Adipose tissue (tissue), 3 donors: Measurements from ENCODE around the gene HPSE2. TPM values are rescaled to one million over a fixed set of nuclear protein-coding genes. Genes with fewer than 3 reads are reported as not detected.
"Not testable (repeated sequence)": the region's sequence is repeated elsewhere in the genome, so short reads cannot be mapped to it uniquely, and the experiment has no call there.

Experiments
- H3K27ac ChIP-seq: one replicate; pipeline ENCODE4 v1.5.1; 2013; ENCODE audit warnings: low read depth, low read length
- WGBS, 3 donors: extraction: QIAGEN DNeasy Blood & Tissue Kit; methylation state at CpG; one replicate each; pipeline ENCODE4 v1.1.7; 2013; 5-methylcytosine and 5-hydroxymethylcytosine counted together
- polyA plus RNA-seq, 3 donors: library from polyadenylated mRNA; stranded (reverse); fragments of 200-250 nt; gene quantifications; one replicate each; pipeline ENCODE4 v1.2.3, GENCODE V29; 2013
- donor health status: healthy with polysubstance abuse.
- donor health status: Bipolar disorder and iron deficiency.
- donor health status: healthy.

HPSE2 gene
- polyA plus RNA-seq, 3 donors, result 0.06 to 2.4 (median 1.0) TPM

- H3K27ac ChIP-seq, result no peak overlapping the region
- 74 to 79% (median 78%) methylated on average over 2 of the region's 2 CpGs for WGBS, 3 donors
These were observed 284.2 kb downstream of the HPSE2 start for GRCh38 chr10:98951269-98952000.

GRCh38 chr10:98950106-98950505 is 285.5 kb downstream of the HPSE2 start:
- H3K27ac ChIP-seq, result no peak overlapping the region
- WGBS, 3 donors, result 69 to 83% (median 69%) methylated on average over 2 of the region's 2 CpGs

DNA sequence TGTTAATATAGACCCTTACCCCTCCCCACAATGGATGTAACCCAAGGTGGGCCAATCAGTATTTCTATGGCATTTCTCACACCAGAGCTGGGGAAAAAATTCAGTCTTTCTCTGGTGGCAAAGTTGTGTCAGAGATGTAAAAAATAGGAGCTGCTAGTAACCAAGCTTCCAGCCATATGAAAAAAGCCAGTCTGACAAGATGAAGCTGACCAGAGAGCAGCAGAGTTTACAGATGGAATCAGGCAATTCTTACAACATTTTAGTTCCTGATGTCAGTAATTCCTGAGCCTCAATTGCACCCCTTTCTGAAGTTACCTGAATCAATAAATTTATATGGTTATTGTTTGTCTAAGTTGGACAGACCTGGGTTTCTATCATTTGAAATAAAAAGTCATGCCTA is 286.3 kb downstream of the HPSE2 start:
- H3K27ac ChIP-seq, result no peak overlapping the region

GRCh38 chr10:98943681-98944080 is 292.0 kb downstream of the HPSE2 start:
- 47 to 74% (median 57%) methylated on average over 1 of the region's 1 CpG for WGBS, 3 donors
- no peak overlapping the region for H3K27ac ChIP-seq

- 82 to 92% (median 86%) methylated on average over 2 of the region's 2 CpGs for WGBS, 3 donors
- no peak overlapping the region for H3K27ac ChIP-seq
These were observed 305.9 kb downstream of the HPSE2 start for GRCh38 chr10:98929709-98930108.

GRCh38 chr10:98925651-98926050 is 310.0 kb downstream of the HPSE2 start:
- 82 to 95% (median 92%) methylated on average over 1 of the region's 1 CpG for WGBS, 3 donors
- H3K27ac ChIP-seq, result no peak overlapping the region

- no peak overlapping the region for H3K27ac ChIP-seq
- 58 to 71% (median 70%) methylated on average over 1 of the region's 1 CpG for WGBS, 3 donors
These were observed 311.1 kb downstream of the HPSE2 start for GRCh38 chr10:98924526-98924925.

DNA sequence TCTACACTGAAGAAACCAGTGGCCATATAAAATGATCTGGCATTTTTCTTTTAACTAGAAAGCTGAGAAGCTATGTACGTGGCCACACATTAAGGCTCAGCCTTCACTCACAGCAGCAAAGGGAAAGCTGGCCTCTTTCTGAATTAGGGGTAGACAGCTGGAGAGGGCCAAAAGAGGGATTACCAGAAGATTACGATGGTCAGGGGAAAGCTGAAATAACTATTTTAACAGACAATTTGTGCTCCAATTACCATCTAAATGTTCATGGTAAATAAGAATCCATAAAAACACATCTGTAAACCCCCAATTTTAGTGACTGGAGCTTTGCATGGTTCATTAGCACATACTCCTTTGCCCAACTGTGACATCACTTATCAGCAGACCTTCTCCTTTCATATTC is 314.3 kb downstream of the HPSE2 start:
- no peak overlapping the region for H3K27ac ChIP-seq
- 52 to 61% (median 60%) methylated on average over 2 of the region's 2 CpGs for WGBS, 3 donors

DNA sequence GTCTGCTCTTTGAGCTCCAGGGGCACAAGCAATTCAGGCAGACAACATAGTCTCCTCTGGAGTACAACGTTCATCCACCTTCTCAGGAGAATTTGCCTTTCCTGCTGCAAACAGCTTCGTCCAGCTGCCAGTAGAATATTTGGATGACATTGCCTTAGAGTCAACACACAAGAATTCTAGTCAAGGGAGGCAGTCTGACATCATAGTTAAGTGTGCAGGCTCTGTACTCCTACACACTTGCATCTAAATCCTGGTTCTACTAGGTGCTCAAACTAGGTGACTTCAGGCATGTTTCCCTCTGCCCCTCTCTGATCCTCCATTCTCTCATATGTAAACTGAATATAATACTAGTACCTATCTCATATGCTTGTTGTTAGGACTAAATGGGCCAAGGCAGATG is 314.8 kb downstream of the HPSE2 start:
- 36 to 46% (median 37%) methylated on average over 2 of the region's 2 CpGs for WGBS, 3 donors
- no peak overlapping the region for H3K27ac ChIP-seq

DNA sequence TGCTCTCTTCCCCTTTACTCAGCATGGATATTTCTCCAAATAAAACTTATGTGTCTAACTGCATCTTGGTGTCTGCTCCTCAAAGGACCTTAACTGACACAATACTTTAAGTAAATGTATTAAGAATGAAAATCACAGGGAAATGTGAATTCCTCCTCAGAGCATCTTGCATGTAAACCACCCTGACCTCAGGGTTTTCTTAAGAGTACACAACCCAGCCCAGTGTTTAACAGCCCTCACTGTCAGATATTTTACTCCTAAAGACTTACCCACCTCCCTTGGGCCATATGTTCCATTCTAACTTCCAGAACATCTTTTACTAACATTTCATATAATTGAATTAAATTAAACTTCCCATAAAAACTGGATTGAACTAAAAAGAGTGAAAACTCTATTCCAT is 315.3 kb downstream of the HPSE2 start:
- H3K27ac ChIP-seq, result no peak overlapping the region

DNA sequence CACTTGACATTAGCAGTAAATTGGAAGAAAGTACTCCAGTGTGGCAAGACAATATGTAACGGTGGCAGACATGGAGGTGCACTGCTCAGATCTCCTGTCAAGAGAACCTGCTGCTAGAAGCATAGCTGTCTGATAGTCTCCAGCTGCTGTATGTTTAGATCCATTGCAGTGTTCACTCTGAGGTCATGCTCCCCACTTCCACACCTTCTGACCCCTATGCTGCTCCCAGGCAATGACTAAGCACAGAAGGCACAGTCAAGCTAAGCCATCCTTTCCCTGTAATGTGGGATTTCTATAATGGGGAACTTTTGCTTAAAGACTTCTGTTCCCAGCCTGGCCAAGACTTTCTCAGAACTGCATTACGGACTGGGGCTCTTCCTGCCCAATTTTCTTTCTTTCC is 315.8 kb downstream of the HPSE2 start:
- no peak overlapping the region for H3K27ac ChIP-seq
- WGBS, 3 donors, result 61 to 69% (median 68%) methylated on average over 2 of the region's 2 CpGs

DNA sequence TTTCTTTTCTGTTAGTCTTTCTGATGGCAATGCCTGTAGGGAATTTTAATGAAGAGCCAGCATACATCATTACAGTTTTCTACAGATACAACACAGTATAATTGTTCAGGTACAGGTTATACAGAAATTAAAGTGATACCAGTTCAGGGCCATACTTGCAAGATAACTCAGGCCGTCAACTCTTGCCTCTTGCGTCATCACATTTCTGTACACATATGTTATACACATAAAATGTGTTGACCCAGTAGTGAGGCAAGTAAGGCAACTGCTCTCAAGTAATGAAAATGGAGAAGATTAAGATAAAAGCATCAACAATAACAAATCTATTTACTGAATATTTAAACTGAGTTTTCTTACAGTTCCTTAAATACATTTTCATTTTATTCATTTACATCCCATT is 317.8 kb downstream of the HPSE2 start:
- no peak overlapping the region for H3K27ac ChIP-seq
- 83 to 94% (median 91%) methylated on average over 2 of the region's 2 CpGs for WGBS, 3 donors

DNA sequence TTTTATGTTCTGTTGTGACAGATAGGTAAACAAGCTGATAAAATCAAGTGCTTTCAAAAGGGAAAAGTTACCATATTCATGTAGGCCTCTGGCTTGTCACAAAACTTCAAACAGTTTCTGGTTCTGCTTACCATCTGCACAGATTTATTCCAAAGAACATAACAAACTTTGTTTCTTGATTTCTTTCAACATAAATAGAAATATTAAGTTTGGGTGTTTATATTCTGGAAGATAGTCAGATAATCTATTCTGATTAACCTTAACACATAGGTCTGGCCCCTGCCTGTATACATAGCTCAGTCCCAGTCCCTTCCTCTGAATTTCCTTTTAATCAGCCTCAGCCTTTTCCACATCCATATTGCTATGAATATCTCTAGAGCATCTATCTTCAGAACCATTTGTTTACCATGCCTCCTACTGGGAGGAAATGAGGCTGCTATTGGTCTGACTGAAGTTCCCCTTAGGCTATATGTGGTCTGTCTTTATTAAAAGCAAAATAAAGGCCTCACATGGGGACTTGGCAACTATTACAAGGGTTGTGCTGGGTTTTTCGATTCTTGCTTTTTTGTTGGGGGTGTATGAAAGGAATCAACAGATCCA is 319.0 kb downstream of the HPSE2 start:
- no peak overlapping the region for H3K27ac ChIP-seq
- 53 to 69% (median 54%) methylated on average over 1 of the region's 1 CpG for WGBS, 3 donors

DNA sequence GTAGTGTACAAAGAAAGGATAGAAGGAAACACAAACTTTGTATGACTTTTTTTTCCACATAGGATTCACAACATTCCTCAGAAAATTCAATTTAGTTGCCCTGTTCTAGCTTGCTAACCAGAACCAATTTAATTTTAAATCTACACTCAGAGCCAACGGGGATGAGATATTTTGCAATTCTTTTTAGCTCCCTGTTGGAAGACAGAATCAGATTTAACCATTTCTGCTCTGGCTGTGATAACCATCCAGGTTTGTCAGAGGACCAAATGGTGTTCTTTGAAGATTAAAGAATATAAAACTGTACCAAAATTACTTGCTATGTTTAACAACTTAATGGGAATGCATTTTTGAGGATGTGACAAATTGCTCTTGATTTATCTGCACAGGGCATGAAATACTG is 319.7 kb downstream of the HPSE2 start:
- H3K27ac ChIP-seq, result no peak overlapping the region
- WGBS, 3 donors, result 29 to 31% (median 30%) methylated on average over 1 of the region's 1 CpG

- WGBS, 3 donors, result 73 to 83% (median 75%) methylated on average over 3 of the region's 3 CpGs
- no peak overlapping the region for H3K27ac ChIP-seq
These were observed 325.1 kb downstream of the HPSE2 start for GRCh38 chr10:98910546-98910945.

GRCh38 chr10:98910048-98910447 is 325.6 kb downstream of the HPSE2 start:
- H3K27ac ChIP-seq, result no peak overlapping the region

DNA sequence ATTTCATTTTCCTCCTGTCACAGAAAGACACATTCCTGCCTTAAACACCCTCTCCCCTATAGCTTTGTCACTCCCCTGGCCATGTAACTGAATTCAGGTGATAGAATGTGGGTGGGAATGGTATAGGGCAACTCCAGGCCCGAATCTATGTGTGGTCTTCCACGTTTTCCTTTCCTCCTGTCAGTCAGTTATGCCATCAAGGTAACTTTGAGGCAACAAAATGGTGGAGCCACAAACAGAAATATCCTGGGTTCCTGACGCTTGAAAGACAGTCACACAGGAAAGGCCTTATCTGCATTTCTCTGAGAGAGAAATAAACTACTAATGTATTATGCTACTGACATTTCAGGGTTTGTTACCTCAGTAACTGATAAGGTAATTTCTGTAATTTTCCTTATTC is 326.8 kb downstream of the HPSE2 start:
- WGBS, 3 donors, result 73 to 74% (median 73%) methylated on average over 3 of the region's 3 CpGs
- no peak overlapping the region for H3K27ac ChIP-seq

GRCh38 chr10:98908247-98908646 is 327.4 kb downstream of the HPSE2 start:
- WGBS, 3 donors, result 87 to 94% (median 94%) methylated on average over 8 of the region's 8 CpGs
- not testable (repeated sequence) for H3K27ac ChIP-seq

- 71 to 79% (median 72%) methylated on average over 4 of the region's 4 CpGs for WGBS, 3 donors
- H3K27ac ChIP-seq, result no peak overlapping the region
These were observed 334.1 kb downstream of the HPSE2 start for GRCh38 chr10:98901441-98902110.

- no peak overlapping the region for H3K27ac ChIP-seq
- WGBS, 3 donors, result 28 to 62% (median 47%) methylated on average over 3 of the region's 3 CpGs
These were observed 336.6 kb downstream of the HPSE2 start for GRCh38 chr10:98899018-98899417.
